GM21381 (cell line): Measurements from ENCODE around the gene TBC1D10A.

Experiments
- ATAC-seq: cut with Tn5 transposase; IDR thresholded peaks from one replicate; pipeline ENCODE4 v1.9.1; 2021; ENCODE audit warnings: mild to moderate bottlenecking, moderate library complexity; ENCODE audit not compliant: unreplicated experiment

Gene TBC1D10A

DNA sequence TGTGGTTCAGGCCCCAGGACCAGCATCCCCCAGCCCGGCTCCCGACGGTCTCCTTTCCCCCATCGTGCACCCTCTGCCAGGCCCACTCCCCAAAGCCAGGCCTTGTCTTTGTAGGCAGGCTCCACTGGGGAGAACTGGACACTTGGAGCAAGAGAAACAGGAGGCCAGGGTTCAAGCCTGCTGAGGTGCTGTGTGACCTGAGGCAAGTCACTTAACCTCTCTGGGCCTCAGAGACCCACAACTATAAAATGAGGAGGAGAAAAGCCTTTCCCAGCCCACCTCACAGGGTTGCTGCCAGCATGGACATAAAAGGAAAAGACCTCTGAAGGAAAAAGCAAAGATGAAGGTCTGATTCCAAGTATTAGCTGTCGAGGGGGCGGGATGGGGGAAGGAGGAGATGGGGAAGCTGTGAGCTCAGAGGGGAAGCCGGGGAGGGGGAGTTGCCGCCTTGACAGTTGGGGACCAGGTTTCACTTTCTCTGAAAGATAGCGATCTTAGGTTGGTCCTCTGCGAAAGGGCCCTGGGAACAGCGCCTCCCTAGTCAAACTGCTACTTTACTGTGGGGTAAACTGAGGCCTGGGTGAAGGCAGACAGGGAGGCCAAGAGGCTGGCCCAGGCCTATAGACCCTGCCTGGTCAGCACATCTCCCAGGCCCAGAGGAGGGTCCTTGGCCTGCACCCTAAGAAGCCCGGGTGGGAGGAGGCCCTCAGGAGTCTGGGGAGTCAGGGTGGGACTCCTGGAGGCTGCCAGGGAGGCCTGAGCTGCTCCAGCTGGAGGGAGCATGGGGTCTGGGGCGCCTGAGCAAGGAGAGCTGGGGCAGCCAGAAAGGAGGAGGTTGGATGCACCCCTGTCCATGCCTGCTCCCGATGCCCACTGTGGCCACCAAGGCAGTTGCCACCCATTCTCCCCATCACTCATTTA, 59.1 kb downstream of the TBC1D10A start:
- no peak for ATAC-seq

DNA sequence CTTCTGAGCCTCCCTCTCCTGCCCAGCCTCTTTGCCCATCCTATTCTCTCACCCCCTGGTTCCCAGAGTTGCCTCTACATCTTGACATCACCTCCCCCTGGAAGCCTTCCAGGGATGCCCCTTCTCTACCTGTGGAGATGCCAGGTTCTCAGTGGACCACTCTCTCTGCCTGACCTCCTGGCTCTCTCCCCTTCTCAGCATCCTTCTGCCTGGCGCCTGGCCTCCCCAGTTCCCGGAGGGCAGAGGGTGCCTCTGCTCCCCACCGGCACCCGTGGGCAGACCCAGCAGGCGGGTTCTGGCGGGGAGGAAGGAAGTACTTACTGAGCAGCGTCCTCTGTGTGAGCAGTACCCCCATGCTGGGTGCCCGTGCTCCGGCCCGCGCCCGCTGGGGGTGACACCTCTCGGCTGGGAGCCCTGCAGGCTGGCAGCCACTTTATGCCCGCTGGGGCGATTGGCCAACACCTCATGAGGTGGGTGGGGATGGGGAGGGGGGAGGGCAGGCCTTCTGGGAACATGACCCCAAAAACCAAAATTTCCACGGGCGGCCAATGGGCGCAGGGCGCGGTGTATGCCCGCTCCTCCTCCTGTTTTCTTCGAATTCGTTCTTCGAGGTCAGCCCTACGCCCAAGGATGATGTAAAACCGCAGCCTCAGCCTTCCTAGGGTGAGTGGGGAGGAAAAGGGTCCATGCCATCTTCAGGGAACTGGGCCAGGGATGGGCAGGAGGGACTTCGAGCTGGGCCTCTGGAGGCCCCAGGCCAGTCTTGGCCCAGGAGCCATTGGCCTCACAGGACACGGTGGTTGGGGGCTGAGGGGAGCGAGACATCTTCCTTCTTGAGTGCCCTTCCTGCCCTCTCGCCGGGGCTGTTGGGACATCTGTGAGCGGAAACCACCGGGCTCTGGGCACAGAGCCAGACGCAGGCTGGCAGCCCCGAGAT, 60.0 kb downstream of the TBC1D10A start, which contains the start of gene OSM:
TSS of gene OSM (minus strand) at position 407 of the 937 bp plus-strand sequence. CDS start at position 355, 52 bp downstream.
- ATAC-seq: no peak

DNA sequence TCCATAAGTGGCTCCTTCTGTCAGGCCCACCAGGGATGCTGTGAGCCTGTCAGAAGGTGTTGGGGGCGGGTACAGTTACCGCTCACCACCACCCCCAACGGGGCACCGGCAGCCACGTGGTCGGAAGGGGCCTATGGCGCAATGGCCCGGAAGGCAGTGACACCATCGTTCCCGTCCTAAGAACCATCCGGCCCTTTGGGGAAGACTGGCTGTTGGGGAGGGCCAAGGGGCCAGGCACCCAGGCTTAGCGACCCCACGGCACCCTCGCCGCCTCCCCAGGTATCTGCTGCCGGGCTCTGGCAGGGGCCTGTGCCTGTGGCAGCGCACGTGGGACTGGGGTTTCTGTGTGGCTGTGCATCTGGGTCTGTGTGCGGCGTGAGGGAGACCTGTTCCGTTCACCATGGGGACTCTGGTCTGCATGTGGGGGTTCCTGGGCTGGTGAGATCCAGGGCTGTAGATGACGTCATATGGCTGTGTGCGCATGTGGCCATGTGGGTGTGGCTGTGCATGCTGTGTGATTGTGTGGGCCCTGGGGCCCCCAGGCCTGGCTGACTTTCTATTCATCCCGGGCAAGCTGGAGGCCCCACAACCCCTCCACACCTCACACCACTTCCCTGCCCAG, 60.8 kb downstream of the TBC1D10A start:
- peak; percentile 56 for ATAC-seq

DNA sequence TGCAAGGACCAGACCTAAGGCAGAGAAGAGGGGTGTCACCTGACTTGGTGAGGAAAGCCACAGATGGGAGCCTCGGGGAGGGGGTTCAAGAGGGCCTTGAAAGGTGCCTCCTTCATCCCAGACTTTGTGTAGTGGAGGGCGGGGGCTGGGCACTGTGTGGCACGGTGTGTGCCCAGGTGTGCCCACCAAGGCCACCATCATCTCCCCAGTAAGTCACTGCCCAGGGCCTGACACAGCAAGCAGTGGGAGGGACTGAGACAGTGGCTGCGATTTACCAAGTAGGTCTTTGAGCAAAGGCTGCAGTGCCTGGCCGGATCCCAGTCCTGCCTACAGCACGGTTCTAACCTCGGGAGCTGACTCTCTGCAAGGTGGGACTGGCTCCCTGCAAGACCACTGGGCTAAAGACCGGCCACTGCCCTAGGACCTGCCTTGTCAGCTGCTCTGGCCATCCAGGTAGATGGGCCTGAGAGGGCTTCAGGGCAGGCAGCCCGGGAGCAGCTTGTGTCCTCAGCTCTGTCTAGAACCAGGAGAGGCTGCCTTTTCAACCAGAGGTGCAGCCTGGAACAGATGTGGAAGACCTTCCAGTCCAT, 61.5 kb downstream of the TBC1D10A start:
- peak; percentile 5 for ATAC-seq

DNA sequence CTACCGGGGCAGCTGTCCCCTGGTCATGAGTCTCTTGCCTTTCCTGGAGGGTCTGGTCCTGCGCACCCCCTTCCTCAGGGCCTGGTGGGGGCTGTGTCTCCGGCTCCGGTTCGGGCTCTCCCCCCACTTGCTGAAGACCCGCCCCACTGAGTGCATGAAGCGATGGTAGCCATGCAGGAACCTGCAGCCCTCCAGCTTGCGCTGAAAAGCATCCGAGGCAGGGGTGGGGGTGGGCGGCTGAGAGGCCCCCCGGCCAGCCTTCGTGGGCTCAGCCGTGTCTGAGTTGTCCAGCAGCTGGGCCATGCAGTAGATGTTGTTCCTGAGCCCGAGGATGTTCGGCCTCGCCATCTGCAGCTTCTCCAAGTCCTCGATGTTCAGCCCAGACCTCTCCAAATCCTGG, 62.9 kb downstream of the TBC1D10A start:
- ATAC-seq: no peak

DNA sequence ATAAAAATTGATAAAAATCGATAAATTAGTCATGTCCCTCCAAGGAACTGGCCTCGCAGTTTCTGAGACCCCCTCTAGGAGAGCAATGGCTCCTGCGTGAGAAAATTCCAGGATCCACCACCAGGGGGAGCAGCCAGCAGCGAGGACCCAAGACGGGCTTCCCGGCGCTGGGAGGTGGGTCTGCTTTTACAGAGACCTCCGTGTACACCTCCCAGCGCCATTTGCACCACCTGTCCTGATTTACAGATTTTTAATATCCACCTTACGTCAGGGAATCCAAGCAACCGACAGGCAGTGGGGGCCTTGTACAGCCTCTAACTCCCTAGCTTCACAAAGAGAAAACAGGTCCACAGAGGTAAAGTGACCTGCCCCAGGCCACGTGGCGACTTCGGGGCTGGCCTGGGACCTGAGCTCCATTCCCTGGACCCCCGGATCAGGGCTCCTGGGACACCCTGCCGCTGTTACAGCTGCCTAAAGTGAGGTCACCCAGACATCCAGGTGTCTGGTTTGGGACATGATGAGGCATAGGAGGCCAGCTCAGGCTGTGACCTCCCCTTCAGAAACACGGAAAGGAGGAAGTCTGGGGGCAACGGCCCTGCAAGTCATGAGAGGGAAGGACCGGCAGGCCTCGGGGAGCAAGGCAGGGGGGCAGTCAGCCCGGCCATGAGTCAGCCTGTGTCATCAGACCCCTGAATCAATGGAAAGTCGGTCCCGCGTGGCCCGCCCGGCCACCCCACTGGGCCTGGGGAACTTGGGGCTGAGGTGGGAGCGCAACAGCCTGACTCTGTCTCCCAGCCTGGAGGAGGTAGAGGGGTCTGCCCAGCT, 63.6 kb downstream of the TBC1D10A start:
- ATAC-seq: no peak

DNA sequence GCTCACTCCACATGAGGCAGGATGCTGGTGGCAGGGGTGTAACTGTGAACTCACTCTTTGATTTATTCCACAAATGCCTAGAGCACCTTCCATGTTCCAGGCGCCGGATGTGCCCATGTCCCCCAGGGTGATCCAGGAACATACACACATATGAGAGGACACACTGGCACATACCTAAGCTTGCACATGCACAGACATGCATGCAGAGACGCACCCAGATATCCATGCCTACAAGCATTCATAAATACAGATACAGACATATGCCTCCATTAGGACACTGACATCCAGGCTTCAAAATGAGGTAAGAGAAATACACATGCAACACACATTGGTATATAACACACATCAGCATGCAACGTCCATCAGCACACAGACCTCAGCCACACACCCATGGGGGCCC, 64.6 kb downstream of the TBC1D10A start:
- ATAC-seq: no peak

DNA sequence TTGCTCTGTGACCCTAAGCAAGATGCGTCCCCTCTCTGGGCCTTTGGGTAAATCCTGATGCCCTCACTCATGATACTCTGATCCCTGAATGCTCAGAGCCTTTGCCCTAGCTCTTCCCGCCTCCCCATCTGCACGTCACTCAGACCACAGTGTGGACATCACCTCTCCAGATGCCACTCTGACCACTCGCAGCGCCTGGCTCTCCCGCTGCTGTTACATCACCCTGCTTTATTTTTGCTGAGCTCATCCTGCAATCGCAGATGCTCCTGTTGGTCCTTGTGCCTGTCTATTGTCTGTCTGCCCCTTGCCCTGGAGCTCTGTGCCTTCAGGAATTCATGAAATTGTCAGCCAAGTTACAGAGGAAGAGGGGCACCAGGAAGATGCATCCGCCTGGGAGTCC, 65.6 kb downstream of the TBC1D10A start:
- ATAC-seq: no peak

DNA sequence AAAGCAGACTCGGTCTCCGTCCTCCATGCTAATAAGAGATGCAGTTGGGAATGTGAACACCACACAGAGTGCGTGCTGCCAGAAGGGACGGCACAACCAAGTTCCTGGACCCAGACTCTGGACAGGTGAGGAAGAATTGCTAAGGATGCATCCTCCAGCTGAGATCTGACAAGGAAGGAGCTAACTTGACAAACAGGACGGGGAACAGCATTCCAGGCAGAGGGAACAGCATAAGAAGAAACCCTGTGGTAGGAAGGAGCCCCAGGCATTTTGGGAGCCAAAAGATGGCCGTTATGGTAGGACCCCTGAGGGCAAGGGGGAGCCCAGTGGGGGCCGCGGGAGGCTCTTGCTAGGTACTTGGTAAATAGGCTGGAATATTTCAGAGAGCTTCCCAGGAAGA, 66.1 kb downstream of the TBC1D10A start:
- ATAC-seq: no peak

DNA sequence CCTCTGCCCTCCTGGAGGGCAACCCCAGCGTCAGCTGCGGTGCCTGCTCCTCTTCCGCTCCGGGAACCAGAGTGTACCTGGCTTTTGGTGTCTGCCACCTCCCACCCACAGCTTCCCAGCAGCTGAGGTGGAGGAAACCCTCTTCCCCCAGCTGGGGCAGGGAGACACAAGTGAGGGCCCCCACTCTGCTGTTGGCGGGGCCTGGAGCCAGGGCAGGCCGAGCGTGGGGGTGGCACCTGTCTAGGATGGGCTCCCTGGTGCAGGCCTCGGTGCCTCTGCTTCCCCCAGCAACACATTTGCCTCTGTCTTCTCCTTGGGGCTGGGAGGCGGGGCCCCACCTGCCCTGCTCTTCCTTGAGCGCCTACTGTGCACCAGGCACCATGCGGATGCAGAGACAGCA, 66.5 kb downstream of the TBC1D10A start:
- ATAC-seq: no peak

DNA sequence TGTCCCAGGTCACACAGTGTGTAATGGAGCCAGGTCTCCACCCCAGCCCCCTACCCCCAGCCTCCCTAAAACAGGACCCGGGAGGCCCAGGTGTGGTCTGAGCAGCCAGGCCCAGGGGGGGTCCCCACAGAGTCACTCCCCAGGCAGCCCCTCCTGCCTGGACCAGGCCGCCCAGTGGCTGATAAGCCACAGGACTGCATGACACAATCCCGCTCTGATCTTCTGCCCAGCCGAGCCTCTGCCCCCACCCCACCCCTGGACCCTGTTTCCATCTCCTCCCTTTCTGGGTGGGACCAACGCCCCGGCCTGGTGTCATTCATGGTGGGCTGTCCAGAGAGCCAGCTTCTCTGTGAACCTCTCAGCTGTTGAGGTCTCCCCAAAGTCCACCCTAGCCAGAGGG, 72.4 kb downstream of the TBC1D10A start:
- ATAC-seq: no peak

DNA sequence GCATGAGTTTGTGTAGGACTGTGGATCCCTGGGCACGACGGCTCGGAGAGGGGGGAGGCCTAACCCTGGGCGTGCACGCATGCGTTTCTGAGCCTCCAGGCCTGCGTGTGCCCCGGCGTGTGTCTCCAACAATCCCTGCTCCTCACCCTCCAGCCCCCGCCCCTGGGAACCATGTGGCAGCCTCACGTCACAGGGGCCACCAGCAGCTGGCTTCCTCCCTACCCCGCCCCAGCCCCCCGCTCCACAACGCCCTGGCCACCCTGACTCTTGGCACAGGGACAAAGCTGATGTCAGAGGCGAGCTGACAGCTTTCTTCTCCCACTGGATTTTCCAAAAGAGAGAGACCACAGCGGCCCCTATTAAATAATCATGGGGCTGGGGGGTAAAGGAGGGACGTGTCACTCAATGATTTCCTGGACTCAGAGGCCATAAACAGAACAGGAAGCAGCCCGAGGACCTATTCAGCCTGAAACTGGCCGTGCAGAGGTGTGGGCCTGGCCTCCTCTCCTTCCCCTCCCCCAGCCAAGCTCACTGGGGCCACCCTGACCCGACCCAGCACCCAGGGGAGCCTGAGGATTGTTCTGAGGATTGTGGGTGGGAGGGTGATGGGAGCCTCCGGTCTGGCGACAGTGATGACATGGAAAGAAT, 73.4 kb downstream of the TBC1D10A start:
- ATAC-seq: no peak

DNA sequence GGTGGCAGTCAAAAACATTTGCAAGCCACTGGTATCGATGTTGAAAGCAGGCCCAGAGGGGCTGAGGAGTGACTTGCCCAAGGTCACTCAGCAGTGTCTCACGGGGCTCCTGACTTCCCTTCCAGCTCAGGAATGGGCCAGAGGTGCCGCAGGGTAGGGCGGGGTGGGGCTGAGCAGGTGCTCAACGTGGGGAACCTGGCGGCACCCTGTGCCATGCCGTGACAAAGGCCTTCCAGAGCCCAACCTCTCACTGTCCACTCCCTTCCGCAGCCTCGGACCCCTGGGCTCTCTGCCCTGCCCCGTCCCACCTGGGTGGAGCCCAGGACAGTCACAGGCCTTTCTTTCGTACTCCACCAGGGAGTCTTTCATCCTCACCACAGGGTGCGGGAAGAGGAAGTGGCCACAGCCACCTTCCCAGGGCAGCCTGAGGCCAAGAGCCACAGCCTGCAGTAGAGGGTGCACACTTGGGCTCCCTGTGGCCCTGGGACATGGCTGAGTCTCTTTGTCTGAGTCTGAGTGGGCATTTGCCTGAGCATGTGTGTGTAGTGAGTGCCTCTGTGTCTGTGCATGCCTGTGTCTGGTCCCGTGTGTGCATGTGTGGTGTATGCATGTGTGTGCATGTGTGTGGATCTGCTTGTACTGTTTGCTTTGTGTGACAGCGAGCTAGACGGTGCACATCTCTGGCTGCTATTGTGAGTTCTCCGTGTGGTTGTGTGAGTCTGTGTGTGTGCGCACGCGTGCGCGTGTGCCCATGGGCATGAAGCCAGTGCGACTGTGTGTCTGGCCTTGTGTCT, 74.1 kb downstream of the TBC1D10A start:
- no peak for ATAC-seq

DNA sequence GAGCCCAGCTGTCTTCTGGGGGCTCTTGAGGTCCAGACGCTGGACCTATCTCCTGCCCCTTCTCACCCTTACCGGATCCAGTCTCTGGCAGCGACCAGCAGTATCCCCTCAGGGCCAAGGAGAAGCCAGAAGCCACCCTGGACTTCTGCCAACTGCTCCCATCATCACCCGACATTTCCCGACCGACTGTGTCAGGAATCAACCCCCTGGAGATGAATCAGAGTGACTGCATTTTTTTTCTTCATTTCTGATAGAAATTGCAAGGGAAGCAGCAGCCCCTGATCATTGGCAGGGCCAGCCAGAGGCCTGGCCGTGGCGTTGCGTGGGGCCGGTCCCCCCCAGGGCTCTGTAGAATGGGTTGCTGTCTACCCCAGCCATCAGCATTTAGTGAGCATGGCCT, 75.0 kb downstream of the TBC1D10A start:
- ATAC-seq: no peak

DNA sequence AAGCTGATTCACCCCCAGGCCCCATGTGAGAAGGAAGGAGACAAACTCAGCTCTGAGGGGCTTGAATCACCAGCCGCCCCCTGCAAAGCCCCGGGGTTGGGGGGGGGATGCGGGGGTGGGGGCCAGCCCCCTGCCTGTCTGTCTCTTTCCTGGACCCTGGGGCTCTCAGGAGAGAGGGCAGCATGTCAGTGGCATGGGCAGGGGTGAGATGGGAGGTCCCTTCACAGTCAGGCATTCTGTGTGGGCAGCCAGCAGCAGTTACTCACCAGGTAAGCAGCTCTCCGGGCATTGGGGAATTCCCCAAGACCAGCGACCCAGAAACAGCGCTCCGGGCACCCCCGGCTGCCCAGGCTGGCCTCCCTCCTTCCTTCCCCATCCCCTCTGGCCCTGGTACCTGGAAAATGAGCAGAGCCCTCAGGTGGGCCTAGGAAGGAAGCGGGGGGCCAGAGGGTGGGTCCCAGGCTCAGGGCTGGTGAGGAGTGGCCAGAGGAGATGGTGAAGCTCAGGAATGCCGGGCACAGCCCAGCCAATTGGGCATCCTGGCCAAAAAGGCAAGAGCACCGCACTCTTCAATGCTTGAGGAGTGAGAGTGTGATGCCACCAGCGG, 76.0 kb downstream of the TBC1D10A start:
- no peak for ATAC-seq

DNA sequence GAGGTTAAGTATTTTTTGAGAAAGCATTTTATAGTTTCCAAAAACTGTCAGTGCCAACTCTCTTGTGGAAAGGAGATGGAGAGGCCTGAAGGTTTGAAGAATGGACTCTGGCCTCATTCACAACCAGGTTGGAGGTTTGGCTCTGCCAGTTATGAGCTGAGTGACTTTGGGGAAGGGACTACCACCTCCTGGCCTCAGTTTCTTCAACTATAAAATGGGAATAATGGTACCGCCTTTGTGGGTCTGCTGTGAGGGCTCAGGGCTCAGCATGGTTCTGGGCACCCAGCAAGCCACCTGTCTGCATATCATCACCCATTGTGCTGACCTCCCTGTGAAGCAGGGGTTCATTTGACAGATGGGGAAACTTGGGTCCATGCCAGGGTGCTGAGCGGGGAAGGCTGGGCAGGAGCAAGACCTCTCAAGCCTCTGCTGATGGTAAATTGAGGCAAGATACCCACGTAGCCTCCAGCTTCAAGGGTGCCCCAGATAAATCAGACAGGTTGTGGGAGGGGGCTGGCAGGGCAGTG, 76.6 kb downstream of the TBC1D10A start:
- ATAC-seq: no peak

DNA sequence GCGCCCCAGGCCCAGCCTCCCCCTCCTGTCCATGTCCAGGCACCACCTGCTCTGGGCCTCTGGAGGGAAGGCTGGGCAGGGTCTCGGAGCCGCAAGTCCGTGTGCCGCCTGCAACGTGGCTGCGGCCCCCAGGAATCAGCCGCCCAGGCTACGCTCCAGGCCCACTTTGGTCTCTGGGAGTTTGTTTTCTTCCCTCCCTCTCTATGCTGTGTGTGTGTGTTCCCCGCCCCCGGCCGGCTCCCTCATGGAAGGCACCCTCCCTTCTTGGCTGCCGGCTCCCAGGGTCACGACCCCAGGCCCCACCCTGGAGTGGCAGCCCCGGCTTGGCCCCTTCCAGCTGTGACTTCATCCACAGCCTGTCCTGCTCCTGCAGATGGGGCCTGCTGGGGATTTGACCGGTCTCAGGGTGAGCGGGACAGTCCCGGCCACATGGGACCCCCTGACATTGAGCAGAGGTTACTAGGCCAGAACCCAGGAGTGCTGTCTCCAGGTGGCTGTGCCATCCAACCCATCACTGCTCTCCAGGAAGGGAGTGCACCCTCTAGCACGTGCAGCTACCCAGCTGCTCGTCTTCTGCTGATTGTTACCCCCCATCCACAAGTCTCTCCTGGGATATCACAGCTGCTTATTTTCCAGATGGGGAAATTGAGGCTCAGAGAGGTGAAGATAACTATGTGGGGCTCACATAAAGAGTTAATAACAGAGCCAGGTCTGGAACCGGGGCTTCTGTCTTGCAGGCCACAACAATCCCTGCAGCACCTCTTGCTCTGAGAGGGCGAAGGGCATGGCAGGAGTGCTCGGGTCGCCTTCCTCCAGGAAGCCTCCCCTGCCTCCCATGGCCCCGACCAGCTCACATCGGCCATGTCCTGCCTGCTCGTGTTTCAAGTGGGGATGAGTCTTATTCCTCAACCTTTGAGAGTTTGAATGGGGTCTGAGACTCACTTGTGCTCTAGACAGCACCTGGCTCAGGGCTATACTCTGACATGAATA, 77.4 kb downstream of the TBC1D10A start:
- no peak for ATAC-seq
